Measurements from ENCODE around the gene ZMYND11.

ZMYND11 gene

DNA sequence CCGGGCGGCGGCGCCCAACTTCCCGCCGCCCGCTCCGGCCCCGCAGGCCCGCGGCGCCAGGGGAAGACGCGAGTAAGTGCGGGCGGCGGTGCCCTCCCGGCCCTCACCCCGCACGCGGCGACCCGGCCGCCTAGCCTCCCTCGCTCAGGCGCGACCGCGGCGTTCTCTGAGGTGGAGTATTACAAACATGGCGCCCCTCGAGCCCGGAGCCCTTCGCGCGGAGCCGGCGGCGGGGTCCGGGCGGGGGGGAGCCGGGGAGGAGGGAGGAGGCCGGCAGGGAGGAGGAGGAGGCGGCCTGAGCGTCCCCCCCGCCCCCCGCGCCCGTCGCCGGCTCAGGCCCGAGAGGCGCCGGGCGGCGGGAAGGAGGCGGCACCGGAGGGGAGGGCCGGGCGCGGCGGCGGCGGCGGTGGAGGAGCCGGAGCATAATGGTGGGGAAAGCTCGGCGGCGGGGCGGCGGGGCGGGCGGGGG is at the start of gene ZMYND11:
Gene ZMYND11 (plus strand): TSS at position 324 of the 469 bp plus-strand sequence. CDS start 44,558 bp downstream, outside the sequence.
- no peaks in the 10 kb centered on the region for H3K27me3 Mint-ChIP-seq (ENCODE audit: low read depth)
- TF ChIP-seq, protein P1, sequence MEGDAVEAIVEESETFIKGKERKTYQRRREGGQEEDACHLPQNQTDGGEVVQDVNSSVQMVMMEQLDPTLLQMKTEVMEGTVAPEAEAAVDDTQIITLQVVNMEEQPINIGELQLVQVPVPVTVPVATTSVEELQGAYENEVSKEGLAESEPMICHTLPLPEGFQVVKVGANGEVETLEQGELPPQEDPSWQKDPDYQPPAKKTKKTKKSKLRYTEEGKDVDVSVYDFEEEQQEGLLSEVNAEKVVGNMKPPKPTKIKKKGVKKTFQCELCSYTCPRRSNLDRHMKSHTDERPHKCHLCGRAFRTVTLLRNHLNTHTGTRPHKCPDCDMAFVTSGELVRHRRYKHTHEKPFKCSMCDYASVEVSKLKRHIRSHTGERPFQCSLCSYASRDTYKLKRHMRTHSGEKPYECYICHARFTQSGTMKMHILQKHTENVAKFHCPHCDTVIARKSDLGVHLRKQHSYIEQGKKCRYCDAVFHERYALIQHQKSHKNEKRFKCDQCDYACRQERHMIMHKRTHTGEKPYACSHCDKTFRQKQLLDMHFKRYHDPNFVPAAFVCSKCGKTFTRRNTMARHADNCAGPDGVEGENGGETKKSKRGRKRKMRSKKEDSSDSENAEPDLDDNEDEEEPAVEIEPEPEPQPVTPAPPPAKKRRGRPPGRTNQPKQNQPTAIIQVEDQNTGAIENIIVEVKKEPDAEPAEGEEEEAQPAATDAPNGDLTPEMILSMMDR (IDR thresholded peaks at IDR 0.05; ENCODE audit: unreplicated experiment in 3 of 3) = no peak
- peak within 1 kb of the TSS; percentile 84 to 97 (median 96) for H3K4me3 Mint-ChIP-seq

GRCh38 chr10:86031-86430 is 49.2 kb upstream of the ZMYND11 start:
- Mint-ChIP-seq H3K4me3 (no peak overlapping the region), H3K27ac (no peak overlapping the region), H3K27me3 (ENCODE audit: low read depth) (peaks cover 23% of the 10 kb centered on the region), H3K36me3 (ENCODE audit: low read depth) (no peaks in the 10 kb centered on the region), H3K4me1 (no peaks in the 10 kb centered on the region), H3K9me3 (no peaks in the 10 kb centered on the region)
- TF ChIP-seq, protein P1 (IDR thresholded peaks at IDR 0.05; ENCODE audit: unreplicated experiment in 3 of 3) = no peak

More for the DNA sequence above, at the start of gene ZMYND11:
- Mint-ChIP-seq H3K36me3 (ENCODE audit: low read depth) (no peaks in the 10 kb centered on the region), H3K27ac (peak within 1 kb of the TSS; percentile 98 to 99 (median 99)), H3K9me3 (no peaks in the 10 kb centered on the region), H3K4me1 (peaks cover 47% of the 10 kb centered on the region)

DNA sequence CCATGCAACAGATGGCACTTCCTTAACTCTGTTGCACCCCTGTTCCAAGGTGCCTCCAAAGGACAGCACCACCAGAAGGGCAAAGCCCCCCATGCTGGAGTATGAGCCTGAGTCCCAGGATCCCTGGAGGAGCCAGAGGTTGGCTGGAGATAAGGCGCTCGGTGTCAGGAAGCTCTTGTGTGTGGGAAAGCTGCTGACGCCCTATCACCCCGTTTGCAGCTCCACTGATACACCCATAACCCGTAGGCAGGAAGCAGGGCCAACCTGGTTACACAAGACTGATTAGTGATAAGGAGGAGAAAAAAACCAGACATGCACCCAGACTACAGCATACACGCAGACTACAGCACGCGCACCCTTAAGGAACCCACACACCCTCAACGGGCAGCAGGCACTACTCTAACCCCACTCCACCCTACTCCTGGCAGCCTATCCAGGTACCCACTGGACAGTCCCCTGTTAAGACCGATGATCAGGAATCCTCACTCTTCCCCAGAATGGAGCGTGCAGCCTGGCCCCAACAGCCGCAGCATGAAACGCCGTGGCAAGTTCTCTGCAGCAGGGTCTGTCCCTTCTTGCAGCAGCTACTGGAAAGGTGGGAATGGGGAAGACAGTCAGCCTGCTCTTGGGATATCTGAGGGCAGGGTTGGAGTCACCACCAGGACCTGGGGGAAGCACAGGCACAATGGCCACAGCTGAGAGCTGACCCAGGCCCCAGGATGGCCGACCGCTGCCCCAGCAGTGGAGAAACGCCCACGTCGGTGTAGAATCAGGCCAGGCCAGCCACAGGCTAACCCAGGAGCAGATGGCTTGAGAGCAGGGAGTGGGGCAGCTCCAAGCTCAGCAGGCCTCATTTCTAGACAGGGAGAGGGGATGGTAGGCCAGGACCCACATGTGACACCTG is 47.8 kb upstream of the ZMYND11 start:
- peaks cover 16% of the 10 kb centered on the region for H3K27me3 Mint-ChIP-seq (ENCODE audit: low read depth)
- H3K27ac Mint-ChIP-seq = no peak overlapping the region
- H3K4me1 Mint-ChIP-seq = no peaks in the 10 kb centered on the region
- no peaks in the 10 kb centered on the region for H3K36me3 Mint-ChIP-seq (ENCODE audit: low read depth)
- TF ChIP-seq, protein P1 (IDR thresholded peaks at IDR 0.05; ENCODE audit: unreplicated experiment in 3 of 3) = no peak
- H3K4me3 Mint-ChIP-seq = no peak overlapping the region
- H3K9me3 Mint-ChIP-seq = no peaks in the 10 kb centered on the region

DNA sequence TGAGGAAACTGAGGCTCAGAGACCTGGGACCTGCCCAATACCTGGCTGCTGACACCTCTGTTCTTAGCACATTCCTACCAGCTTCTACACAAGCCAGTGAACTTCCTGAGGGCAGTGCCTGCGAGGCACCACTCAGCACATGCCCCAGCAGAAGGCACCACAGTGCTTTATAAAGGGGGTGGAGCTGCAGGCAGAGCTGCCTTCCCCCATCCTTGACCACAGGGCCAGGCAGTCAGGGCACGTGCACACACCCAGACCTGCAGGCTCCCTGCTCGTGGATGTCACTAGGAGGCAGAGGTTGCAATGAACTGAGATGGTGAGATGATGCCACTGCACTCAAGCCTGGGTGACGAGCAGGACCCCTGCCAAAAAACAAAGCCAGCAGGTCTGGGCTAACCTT is 47.0 kb upstream of the ZMYND11 start:
- peaks cover 2% of the 10 kb centered on the region for H3K9me3 Mint-ChIP-seq
- H3K4me1 Mint-ChIP-seq = no peaks in the 10 kb centered on the region
- H3K4me3 Mint-ChIP-seq = no peak overlapping the region
- no peak overlapping the region for H3K27ac Mint-ChIP-seq
- peaks cover 3% of the 10 kb centered on the region for H3K36me3 Mint-ChIP-seq (ENCODE audit: low read depth)
- peaks cover 15% of the 10 kb centered on the region for H3K27me3 Mint-ChIP-seq (ENCODE audit: low read depth)
- TF ChIP-seq, protein P1 (IDR thresholded peaks at IDR 0.05; ENCODE audit: unreplicated experiment in 3 of 3) = no peak

DNA sequence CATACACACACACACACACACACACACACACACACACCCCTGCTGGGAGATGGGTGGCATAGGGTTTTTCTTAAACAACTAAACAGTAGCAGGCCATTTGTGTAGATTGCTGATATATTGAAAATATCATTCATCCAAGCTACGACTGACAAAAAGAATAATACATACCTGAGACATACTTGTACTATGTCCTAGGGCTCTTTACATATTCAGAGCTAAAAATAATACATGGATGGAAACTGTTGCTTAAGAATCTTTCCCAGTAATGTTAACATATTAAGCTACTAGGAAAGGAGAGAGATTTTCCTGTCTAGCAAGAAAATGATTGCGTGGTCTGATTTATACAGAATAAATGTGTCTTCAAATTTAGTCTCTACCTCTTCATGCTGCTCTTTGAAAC is 46.0 kb upstream of the ZMYND11 start:
- H3K36me3 Mint-ChIP-seq (ENCODE audit: low read depth) = peaks cover 3% of the 10 kb centered on the region
- H3K4me3 Mint-ChIP-seq = no peak overlapping the region
- H3K27ac Mint-ChIP-seq = no peak overlapping the region
- TF ChIP-seq, protein P1 (IDR thresholded peaks at IDR 0.05; ENCODE audit: unreplicated experiment in 3 of 3) = no peak
- H3K4me1 Mint-ChIP-seq = no peaks in the 10 kb centered on the region
- peaks cover 12% of the 10 kb centered on the region for H3K27me3 Mint-ChIP-seq (ENCODE audit: low read depth)
- peaks cover 2% of the 10 kb centered on the region for H3K9me3 Mint-ChIP-seq
